Heart right ventricle (tissue), 16 donors: ENCODE results near the gene SSBP3. TPM values are rescaled to one million over a fixed set of nuclear protein-coding genes. Genes with fewer than 3 reads are reported as not detected.

Source experiments
- ATAC-seq, 8 donors: fragments of 200-7000 bp; cut with Tn5 transposase; one replicate each; pipeline ENCODE4 v1.9.1; 2020; ENCODE audit warnings: mild to moderate bottlenecking in 8 of 8, moderate library complexity in 8 of 8, moderate number of reproducible peaks in 1 of 8
- DNase-seq, 2 donors: peaks; one replicate each; pipeline ENCODE4 v3.0.0-alpha.2; 2020
- H3K27ac ChIP-seq, 10 donors: fragments of 200-600 bp; sonication (generic) in 2 of 10; one replicate each; pipeline versions ENCODE4 v1.5.0 to v1.8.0; 2020 to 2022; ENCODE audit warnings: mild to moderate bottlenecking in 3 of 10
- H3K27me3 ChIP-seq, 7 donors: fragments of 200-600 bp; one replicate each; pipeline ENCODE4 v1.8.0; 2021 to 2022; ENCODE audit warnings: mild to moderate bottlenecking in 2 of 7
- H3K36me3 ChIP-seq, 9 donors: fragments of 200-600 bp; sonication (generic) in 1 of 9; one replicate each; pipeline versions ENCODE4 v1.5.0 to v1.8.0; 2020 to 2022; ENCODE audit warnings: mild to moderate bottlenecking in 2 of 9
- H3K4me1 ChIP-seq, 9 donors: fragments of 200-600 bp; sonication (generic) in 1 of 9; one replicate each; pipeline versions ENCODE4 v1.5.0 to v1.8.0; 2020 to 2022; ENCODE audit warnings: mild to moderate bottlenecking in 4 of 9
- H3K4me3 ChIP-seq, 10 donors: fragments of 200-600 bp; sonication (generic) in 2 of 10; one replicate each; pipeline versions ENCODE4 v1.5.0 to v1.8.0; 2020 to 2022; ENCODE audit warnings: mild to moderate bottlenecking in 7 of 10, moderate library complexity in 2 of 10
- H3K9me3 ChIP-seq, 11 donors: fragments of 200-600 bp in 10 of 11; sonication (generic) in 2 of 11; one replicate each; pipeline versions ENCODE4 v1.5.0 to v1.8.0; 2013 to 2022; ENCODE audit warnings: mild to moderate bottlenecking in 2 of 11, control low read depth in 1 of 11, moderate library complexity in 1 of 11
- WGBS, 2 donors: extraction: QIAGEN DNeasy Blood & Tissue Kit; methylation state at CpG; one replicate each; pipeline ENCODE4 v1.1.7; 2013; ENCODE audit warnings: inconsistent platforms in 1 of 2; 5-methylcytosine and 5-hydroxymethylcytosine counted together
- intact Hi-C, 10 donors: fragments of 100-400 bp; cut with DNase I; formaldehyde crosslinking; loops; one replicate each; pipeline versions ENCODE4 v1.11.1 to v1.14.2; 2022
- polyA plus RNA-seq, 2 donors: library from polyadenylated mRNA; stranded (reverse); fragments of 200-250 nt; gene quantifications; one replicate each; pipeline ENCODE4 v1.2.3, GENCODE V29; 2013
- total RNA-seq, 10 donors: library from RNA; stranded (reverse); fragmentation: NEBNext Ultra II Directional in 3 of 10; extraction: Animal tissue kit (Norgen Biotek cat#: 25700) in 3 of 10; gene quantifications; one replicate each; pipeline versions ENCODE4 v1.2.1 to v1.2.4, GENCODE V29; 2021 to 2023
- TF ChIP-seq, protein P1 (sequence below), 9 donors: fragments of 200-600 bp; sonication (generic) in 2 of 9; IDR thresholded peaks; one replicate each; pipeline versions ENCODE4 v1.5.0 to v1.8.0; 2021 to 2022; ENCODE audit warnings: antibody characterized with exemption in 9 of 9, mild to moderate bottlenecking in 5 of 9, moderate library complexity in 1 of 9
- donor health status: Arrhythmogenic right ventricular cardiomyopathy.
- donor health status: ischemic (EF 13 %, LVEDD 7.1; RV severe dilation, severe dysfunction).
- donor health status: healthy with polysubstance abuse.
- donor health status: DM: no; HTN: yes; CAD: no.
- donor health status: DM: no; HTN: no; CAD: no.
- donor health status: ischemic (EF 25% LVEDD 6.9; RV normal size, moderate dysfunction).
- donor health status: ischemic (EF 25% LVEDD 5.7; RV mildly dilated, moderate dysfunction).
- donor health status: healthy.
- donor health status: DM: yes; HTN: yes; CAD: no.
- donor health status: Ischemic cardiomyopathy.
- donor health status: ischemic (EF 35%, LVEDD 5.7; RV mildly dilated, moderate dysfunction).
- donor health status: nonischemic (EF 11% LVEDD 7.7; RV severe dilation, severe dysfunction).
- donor health status: DM: yes; HTN: yes; CAD: no.
- donor health status: PGD.
- donor health status: ischemic (EF 29% LVEDD 5.4; RV normal size, mild dysfunction).
- donor health status: nonischemic (EF 23%, LVEDD 6.1; RV moderate dilation, normal function).

The SSBP3 gene
- total and polyA plus RNA-seq, 12 donors = 17.6 to 71.9 (median 52.8) TPM

DNA sequence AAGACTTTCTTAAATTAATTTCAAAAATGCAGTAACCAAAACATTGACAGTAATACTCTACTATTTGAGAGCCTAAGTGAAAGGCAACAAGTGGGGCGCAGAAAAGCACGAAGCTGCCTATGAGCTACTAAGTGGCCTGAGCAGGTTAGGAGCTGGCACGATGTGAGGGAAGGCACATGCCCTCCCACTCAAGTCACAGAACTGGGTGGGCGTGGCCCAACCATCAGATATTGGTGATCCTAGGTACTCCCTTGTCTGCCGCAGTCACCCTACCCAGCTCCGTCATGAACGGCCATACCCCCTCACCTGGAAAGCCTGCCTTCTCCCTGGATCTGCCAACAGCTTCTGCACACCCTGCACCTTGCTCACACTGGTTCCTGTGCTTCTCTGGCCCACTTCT lies 40.8 kb downstream of the SSBP3 start:
- DNase-seq (no peak), ATAC-seq (peak in 4 of 8 donors; percentile 16 to 45 (median 24))
- intact Hi-C loops = loop anchor here in 2 of 10 donors (5.0 to 10.0 kb wide), 2 partner anchors 37 to 241 kb away; no protein-coding TSS in a partner anchor
- 58 to 82% methylated on average over 7 of the region's 7 CpGs for WGBS, 2 donors
- H3K4me3 ChIP-seq = no peak overlapping the region
- no peak overlapping the region for H3K27ac ChIP-seq
- TF ChIP-seq, protein P1, sequence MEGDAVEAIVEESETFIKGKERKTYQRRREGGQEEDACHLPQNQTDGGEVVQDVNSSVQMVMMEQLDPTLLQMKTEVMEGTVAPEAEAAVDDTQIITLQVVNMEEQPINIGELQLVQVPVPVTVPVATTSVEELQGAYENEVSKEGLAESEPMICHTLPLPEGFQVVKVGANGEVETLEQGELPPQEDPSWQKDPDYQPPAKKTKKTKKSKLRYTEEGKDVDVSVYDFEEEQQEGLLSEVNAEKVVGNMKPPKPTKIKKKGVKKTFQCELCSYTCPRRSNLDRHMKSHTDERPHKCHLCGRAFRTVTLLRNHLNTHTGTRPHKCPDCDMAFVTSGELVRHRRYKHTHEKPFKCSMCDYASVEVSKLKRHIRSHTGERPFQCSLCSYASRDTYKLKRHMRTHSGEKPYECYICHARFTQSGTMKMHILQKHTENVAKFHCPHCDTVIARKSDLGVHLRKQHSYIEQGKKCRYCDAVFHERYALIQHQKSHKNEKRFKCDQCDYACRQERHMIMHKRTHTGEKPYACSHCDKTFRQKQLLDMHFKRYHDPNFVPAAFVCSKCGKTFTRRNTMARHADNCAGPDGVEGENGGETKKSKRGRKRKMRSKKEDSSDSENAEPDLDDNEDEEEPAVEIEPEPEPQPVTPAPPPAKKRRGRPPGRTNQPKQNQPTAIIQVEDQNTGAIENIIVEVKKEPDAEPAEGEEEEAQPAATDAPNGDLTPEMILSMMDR (IDR thresholded peaks at IDR 0.05) = no peak
- H3K36me3 ChIP-seq = peaks cover 0 to 4% (median 0%) of the 10 kb centered on the region in 9 donors
- no peaks in the 10 kb centered on the region for H3K27me3 ChIP-seq
- H3K9me3 ChIP-seq = no peaks in the 10 kb centered on the region
- peaks cover 4 to 67% (median 36%) of the 10 kb centered on the region in 9 donors for H3K4me1 ChIP-seq

DNA sequence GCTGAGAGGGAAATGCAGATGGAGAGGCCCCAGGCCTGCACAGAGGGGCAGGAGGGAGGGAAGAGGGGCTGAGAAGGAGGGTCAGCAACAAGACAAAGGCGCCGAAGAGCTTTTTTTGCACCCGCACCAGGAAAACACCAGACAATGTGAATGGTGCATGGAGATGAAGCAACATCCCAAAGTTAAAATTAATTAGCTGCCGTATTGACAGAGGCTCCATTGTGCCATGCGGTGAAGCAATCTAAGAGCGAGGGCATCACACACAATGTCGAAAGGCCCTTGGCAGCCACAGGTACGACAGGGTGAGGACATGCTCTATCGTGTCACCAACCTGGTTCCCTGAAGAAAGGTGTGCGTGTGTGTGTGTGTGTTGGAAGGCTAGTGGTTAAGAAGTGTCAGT lies 41.2 kb downstream of the SSBP3 start:
- H3K4me1 ChIP-seq = peaks cover 4 to 67% (median 38%) of the 10 kb centered on the region in 9 donors
- H3K9me3 ChIP-seq = no peaks in the 10 kb centered on the region
- H3K4me3 ChIP-seq = no peak overlapping the region
- DNase-seq (no peak), ATAC-seq (no peak)
- TF ChIP-seq, protein P1 (IDR thresholded peaks at IDR 0.05) = no peak
- H3K27ac ChIP-seq = no peak overlapping the region
- no peaks in the 10 kb centered on the region for H3K27me3 ChIP-seq
- intact Hi-C loops = loop anchor here in 4 of 10 donors (5.0 to 10.0 kb wide), 4 partner anchors 32 to 240 kb away; no protein-coding TSS in a partner anchor
- H3K36me3 ChIP-seq = peaks cover 0 to 4% (median 0%) of the 10 kb centered on the region in 9 donors
- 87 to 90% methylated on average over 10 of the region's 10 CpGs for WGBS, 2 donors

DNA sequence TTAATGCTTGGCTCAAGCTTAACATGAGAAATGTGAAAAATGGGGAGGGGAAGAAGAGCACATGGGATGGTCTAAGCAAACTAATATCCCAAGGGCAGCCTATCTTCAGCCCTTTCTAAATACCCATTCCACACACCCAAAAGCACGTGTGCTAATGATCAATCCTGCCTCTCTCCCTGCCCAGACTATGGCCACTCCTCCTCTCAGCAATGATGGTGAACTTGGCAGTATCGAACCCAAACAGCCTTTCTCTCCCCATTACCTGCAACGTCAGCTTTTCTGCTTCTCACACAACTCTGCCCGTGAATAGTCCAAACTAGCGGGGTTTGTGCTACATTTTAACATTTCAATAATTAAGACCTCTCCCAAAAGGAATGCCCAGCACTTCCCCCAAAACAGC lies 41.6 kb downstream of the SSBP3 start:
- WGBS, 2 donors = 83 to 88% methylated on average over 5 of the region's 5 CpGs
- intact Hi-C loops = loop anchor here in 3 of 10 donors (5.0 to 10.0 kb wide), 4 partner anchors 33 to 240 kb away; no protein-coding TSS in a partner anchor
- TF ChIP-seq, protein P1 (IDR thresholded peaks at IDR 0.05) = no peak
- H3K27ac ChIP-seq = no peak overlapping the region
- H3K4me1 ChIP-seq = peaks cover 4 to 71% (median 42%) of the 10 kb centered on the region in 9 donors
- no peak for DNase-seq
- ATAC-seq = no peak
- H3K36me3 ChIP-seq = peaks cover 0 to 4% (median 0%) of the 10 kb centered on the region in 9 donors
- no peaks in the 10 kb centered on the region for H3K27me3 ChIP-seq
- H3K4me3 ChIP-seq = no peak overlapping the region
- H3K9me3 ChIP-seq = no peaks in the 10 kb centered on the region

DNA sequence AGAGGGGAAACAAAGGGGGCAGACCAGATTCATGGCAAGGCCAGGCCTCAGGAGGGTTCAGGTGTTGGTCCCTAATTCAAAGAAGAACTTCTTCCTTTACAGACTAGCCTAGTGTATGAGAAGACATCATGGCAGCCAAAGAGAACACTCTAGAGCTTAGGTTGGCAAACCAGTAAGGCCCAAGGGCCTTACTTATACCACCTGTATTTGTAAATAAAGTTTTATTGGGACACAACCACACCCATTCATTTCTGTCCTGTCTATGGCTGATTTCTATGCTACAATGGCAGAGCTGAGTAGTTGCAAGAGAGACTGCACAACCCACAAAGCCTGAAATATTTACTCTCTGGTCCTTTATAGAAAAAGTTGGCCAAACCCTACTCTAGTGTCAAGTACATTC lies 42.3 kb downstream of the SSBP3 start:
- no peak overlapping the region for H3K27ac ChIP-seq
- TF ChIP-seq, protein P1 (IDR thresholded peaks at IDR 0.05) = no peak
- H3K4me1 ChIP-seq = peaks cover 4 to 77% (median 44%) of the 10 kb centered on the region in 9 donors
- DNase-seq = no peak
- no peak overlapping the region for H3K4me3 ChIP-seq
- H3K9me3 ChIP-seq = no peaks in the 10 kb centered on the region
- no peaks in the 10 kb centered on the region for H3K27me3 ChIP-seq
- no peak for ATAC-seq
- H3K36me3 ChIP-seq = peaks cover 0 to 4% (median 0%) of the 10 kb centered on the region in 9 donors
- intact Hi-C loops = loop anchor here in 3 of 10 donors (5.0 to 10.0 kb wide), 4 partner anchors 33 to 239 kb away; no protein-coding TSS in a partner anchor
